Gastroesophageal sphincter (tissue), 4 donors: Measurements from ENCODE around the gene TCF7L1. TPM values are rescaled to one million over a fixed set of nuclear protein-coding genes. Genes with fewer than 3 reads are reported as not detected.
A peak's percentile ranks its signal among the peaks of the same experiment; 100 is the strongest.

Experiments used
- ATAC-seq: fragments of 150-250 bp; one replicate; pipeline ENCODE4 v1.9.1; 2016; ENCODE audit warnings: mild to moderate bottlenecking, moderate library complexity
- H3K27ac ChIP-seq, 4 donors: fragments of 200-600 bp; sonication (generic) in 3 of 4; 1 replicate in 3 of 4; 2 replicates in 1 of 4; pipeline ENCODE4 v1.5.1; 2016 to 2019
- H3K27me3 ChIP-seq: fragments of 200-600 bp; sonication (generic); one replicate; pipeline ENCODE4 v1.5.1; 2019
- H3K36me3 ChIP-seq, 2 donors: fragments of 200-600 bp; sonication (generic); one replicate each; pipeline ENCODE4 v1.5.1; 2019; ENCODE audit warnings: control low read depth in 1 of 2
- H3K4me1 ChIP-seq, 3 donors: fragments of 200-600 bp; sonication (generic); 1 replicate in 2 of 3; 2 replicates in 1 of 3; pipeline ENCODE4 v1.5.1; 2016 to 2019; ENCODE audit warnings: control low read depth in 2 of 3
- H3K4me3 ChIP-seq, 2 donors: fragments of 200-600 bp; sonication (generic); one replicate each; pipeline ENCODE4 v1.5.1; 2019; ENCODE audit warnings: mild to moderate bottlenecking in 1 of 2, moderate library complexity in 1 of 2
- H3K9me3 ChIP-seq, 3 donors: fragments of 200-600 bp; sonication (generic); one replicate each; pipeline ENCODE4 v1.5.1; 2017 to 2019; ENCODE audit warnings: control low read depth in 2 of 3
- CTCF ChIP-seq, 4 experiments: fragments of 200-600 bp in 2 of 4; fragments of 450-650 bp in 2 of 4; sonication (generic) in 1 of 4; IDR thresholded peaks; one replicate each; pipeline ENCODE4 v1.5.1; 2017 to 2019; ENCODE audit warnings: antibody characterized with exemption in 4 of 4, mild to moderate bottlenecking in 2 of 4, moderate library complexity in 2 of 4
- EP300 ChIP-seq: sonication (generic); formaldehyde crosslinking; IDR thresholded peaks from one replicate; pipeline ENCODE4 v1.6.1; 2017; ENCODE audit warnings: antibody characterized with exemption, mild to moderate bottlenecking
- POLR2A ChIP-seq, 2 donors: fragments of 450-650 bp; IDR thresholded peaks; one replicate each; pipeline ENCODE4 v1.6.1; 2017; ENCODE audit warnings: antibody characterized with exemption in 2 of 2, mild to moderate bottlenecking in 2 of 2, moderate library complexity in 1 of 2
- POLR2AphosphoS5 ChIP-seq: sonication (generic); formaldehyde crosslinking; IDR thresholded peaks from one replicate; pipeline ENCODE4 v1.6.1; 2017; ENCODE audit warnings: antibody characterized with exemption
- WGBS, 2 donors: methylation state at CpG; one replicate each; pipeline ENCODE4 v1.1.5; 2018; ENCODE audit warnings: low coverage in 1 of 2; 5-methylcytosine and 5-hydroxymethylcytosine counted together
- total RNA-seq, 4 donors: library from RNA; depleted of rRNA; stranded (reverse); fragments of >200 nt; gene quantifications; one replicate each; pipeline ENCODE4 v1.1.0, GENCODE V29; 2016

The TCF7L1 gene
- total RNA-seq, 4 donors from 2014 or later: 4.0 to 13.0 (median 5.3) TPM

GRCh38 chr2:85266146-85267041 lies 133.2 kb downstream of the TCF7L1 start:
- Histone ChIP-seq H3K4me1 (peaks cover 0 to 43% (median 20%) of the 10 kb centered on the region in 3 donors), H3K27ac (no peak overlapping the region), H3K4me3 (no peak overlapping the region), H3K36me3 (no peaks in the 10 kb centered on the region), H3K9me3 (no peaks in the 10 kb centered on the region), H3K27me3 (no peaks in the 10 kb centered on the region)
- TF ChIP-seq CTCF (IDR thresholded peaks at IDR 0.05): peak; percentile 68 to 87 (median 82)
- TF ChIP-seq EP300: no peak
- WGBS, 2 donors: 32 to 48% methylated on average over 5 to 6 of the region's 7 CpGs
- ATAC-seq: peak; percentile 42

GRCh38 chr2:85269959-85270358 lies 136.8 kb downstream of the TCF7L1 start:
- 39 to 86% methylated on average over 1 to 4 of the region's 6 CpGs for WGBS, 2 donors
- Histone ChIP-seq H3K4me1 (peaks cover 0 to 53% (median 25%) of the 10 kb centered on the region in 3 donors), H3K4me3 (no peak overlapping the region), H3K27ac (peak overlapping the region in 3 of 4 donors; percentile 59 to 67 (median 66)), H3K36me3 (no peaks in the 10 kb centered on the region), H3K9me3 (no peaks in the 10 kb centered on the region), H3K27me3 (no peaks in the 10 kb centered on the region)
- ATAC-seq: no peak
- TF ChIP-seq POLR2AphosphoS5 (no peak), POLR2A (IDR thresholded peaks at IDR 0.05) (no peak)

- Histone ChIP-seq H3K27me3 (no peaks in the 10 kb centered on the region), H3K36me3 (no peaks in the 10 kb centered on the region), H3K4me1 (peaks cover 0 to 57% (median 21%) of the 10 kb centered on the region in 3 donors), H3K9me3 (no peaks in the 10 kb centered on the region), H3K4me3 (no peak overlapping the region), H3K27ac (no peak overlapping the region)
- WGBS, 2 donors: 50 to 91% methylated on average over 2 to 5 of the region's 6 CpGs
- TF ChIP-seq POLR2AphosphoS5 (no peak), EP300 (no peak), CTCF (IDR thresholded peaks at IDR 0.05) (no peak), POLR2A (IDR thresholded peaks at IDR 0.05) (no peak)
- ATAC-seq: no peak
These were observed 139.2 kb downstream of the TCF7L1 start for GRCh38 chr2:85272357-85272756.

- peak overlapping the region in 3 of 4 donors; percentile 51 to 80 (median 73) for H3K27ac ChIP-seq
- H3K9me3 ChIP-seq: no peaks in the 10 kb centered on the region
- WGBS, 2 donors: 27 to 45% methylated on average over 7 to 10 of the region's 21 CpGs
- no peaks in the 10 kb centered on the region for H3K27me3 ChIP-seq
- H3K4me1 ChIP-seq: peaks cover 0 to 74% (median 37%) of the 10 kb centered on the region in 3 donors
- TF ChIP-seq POLR2A (IDR thresholded peaks at IDR 0.05) (no peak), POLR2AphosphoS5 (peak; percentile 82), CTCF (IDR thresholded peaks at IDR 0.05) (no peak)
- no peaks in the 10 kb centered on the region for H3K36me3 ChIP-seq
- no peak overlapping the region for H3K4me3 ChIP-seq
- peak; percentile 41 for ATAC-seq
These were observed 140.8 kb downstream of the TCF7L1 start for GRCh38 chr2:85273738-85274731.

- Histone ChIP-seq H3K9me3 (no peaks in the 10 kb centered on the region), H3K36me3 (no peaks in the 10 kb centered on the region), H3K27ac (peak overlapping the region; percentile 6 to 80 (median 75)), H3K4me1 (peaks cover 0 to 68% (median 30%) of the 10 kb centered on the region in 3 donors), H3K4me3 (peak overlapping the region; percentile 13 to 40), H3K27me3 (no peaks in the 10 kb centered on the region)
- TF ChIP-seq EP300: no peak
- no peak for TF ChIP-seq CTCF (IDR thresholded peaks at IDR 0.05)
- TF ChIP-seq POLR2AphosphoS5: no peak
- TF ChIP-seq POLR2A (IDR thresholded peaks at IDR 0.05): no peak
- ATAC-seq: no peak
- WGBS, 2 donors: 24 to 38% methylated on average over 9 of the region's 9 CpGs
These were observed 142.9 kb downstream of the TCF7L1 start for GRCh38 chr2:85275984-85276540.
